SK-N-MC (cell line): Measurements from ENCODE around the gene FNIP2.
"Not testable (repeated sequence)": the region's sequence is repeated elsewhere in the genome, so short reads cannot be mapped to it uniquely, and the experiment has no call there.

Source experiments
- DNase-seq: peaks from one replicate; pipeline ENCODE4 v3.0.0-alpha.2; 2011; ENCODE audit warnings: low read depth, low spot score
- H3K27ac ChIP-seq: fragments of 200-600 bp; sonication (generic); 2 replicates; pipeline ENCODE4 v1.5.1; 2016; ENCODE audit warnings: mixed run types
- H3K36me3 ChIP-seq: fragments of 200-600 bp; sonication (generic); 2 replicates; pipeline ENCODE4 v1.6.1; 2017; ENCODE audit warnings: antibody characterized with exemption, low read length, mixed read lengths; ENCODE audit not compliant: insufficient read depth
- H3K4me3 ChIP-seq: fragments of 200-600 bp; sonication (generic); 2 replicates; pipeline ENCODE4 v1.5.1; 2016
- H3K9ac ChIP-seq: fragments of 200-600 bp; sonication (generic); 2 replicates; pipeline ENCODE4 v1.8.0; 2017; ENCODE audit warnings: mixed run types, mixed read lengths; ENCODE audit not compliant: insufficient read length
- H3K9me3 ChIP-seq: fragments of 200-600 bp; sonication (generic); 2 replicates; pipeline ENCODE4 v1.6.1; 2017; ENCODE audit warnings: low read depth, mild to moderate bottlenecking, antibody characterized with exemption, low read length, moderate library complexity, mixed read lengths
- EZH2 ChIP-seq: fragments of 200-600 bp; sonication (generic); IDR thresholded peaks from one replicate; pipeline ENCODE4 v1.6.1; 2017; ENCODE audit warnings: antibody characterized with exemption
- FOXP2 ChIP-seq: optimal IDR thresholded peaks from 2 replicates; pipeline ENCODE3; 2011; ENCODE audit warnings: mild to moderate bottlenecking, moderate library complexity; ENCODE audit not compliant: insufficient read depth; ENCODE audit errors: extremely low read length, control extremely low read depth
- POLR2AphosphoS5 ChIP-seq: IDR thresholded peaks from 2 replicates; pipeline ENCODE4 v1.6.1; 2012; ENCODE audit warnings: mild to moderate bottlenecking, low read depth, low read length, borderline replicate concordance

Gene FNIP2

DNA sequence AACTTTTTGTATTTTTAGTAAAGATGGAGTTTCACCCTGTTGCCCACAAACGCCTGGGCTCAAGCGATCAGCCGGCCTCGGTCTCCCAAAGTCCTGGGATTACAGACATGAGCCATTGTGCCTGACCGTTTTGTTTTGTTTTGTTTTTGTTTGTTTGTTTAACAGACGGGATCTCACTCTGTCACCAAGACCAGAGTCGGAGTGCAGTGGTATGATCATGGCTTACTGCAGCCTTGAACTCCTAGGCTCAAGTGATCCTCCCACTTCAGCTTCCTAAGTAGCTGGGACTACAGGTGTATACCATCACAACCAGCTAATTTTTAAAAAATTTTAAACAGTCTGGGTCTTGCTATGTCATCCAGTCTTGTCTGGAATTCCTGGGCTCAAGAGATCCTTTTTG lies 53.5 kb downstream of the FNIP2 start:
- Histone ChIP-seq H3K9me3 (no peaks in the 10 kb centered on the region), H3K4me3 (no peak overlapping the region), H3K9ac (no peak overlapping the region), H3K27ac (no peak overlapping the region), H3K36me3 (no peaks in the 10 kb centered on the region)
- no peak for DNase-seq
- no peak for TF ChIP-seq FOXP2
- no peak for TF ChIP-seq EZH2
- TF ChIP-seq POLR2AphosphoS5 = no peak

- H3K9me3 ChIP-seq = no peaks in the 10 kb centered on the region
- no peak overlapping the region for H3K4me3 ChIP-seq
- H3K36me3 ChIP-seq = no peaks in the 10 kb centered on the region
- H3K9ac ChIP-seq = no peak overlapping the region
- TF ChIP-seq POLR2AphosphoS5 (no peak), FOXP2 (no peak), EZH2 (no peak)
- DNase-seq = no peak
- H3K27ac ChIP-seq = no peak overlapping the region
Observed at GRCh38 chr4:158823461-158823873, 54.6 kb downstream of the FNIP2 start.

- DNase-seq = no peak
- H3K36me3 ChIP-seq = no peaks in the 10 kb centered on the region
- H3K27ac ChIP-seq = no peak overlapping the region
Observed at GRCh38 chr4:158824425-158825274, 55.8 kb downstream of the FNIP2 start.

DNA sequence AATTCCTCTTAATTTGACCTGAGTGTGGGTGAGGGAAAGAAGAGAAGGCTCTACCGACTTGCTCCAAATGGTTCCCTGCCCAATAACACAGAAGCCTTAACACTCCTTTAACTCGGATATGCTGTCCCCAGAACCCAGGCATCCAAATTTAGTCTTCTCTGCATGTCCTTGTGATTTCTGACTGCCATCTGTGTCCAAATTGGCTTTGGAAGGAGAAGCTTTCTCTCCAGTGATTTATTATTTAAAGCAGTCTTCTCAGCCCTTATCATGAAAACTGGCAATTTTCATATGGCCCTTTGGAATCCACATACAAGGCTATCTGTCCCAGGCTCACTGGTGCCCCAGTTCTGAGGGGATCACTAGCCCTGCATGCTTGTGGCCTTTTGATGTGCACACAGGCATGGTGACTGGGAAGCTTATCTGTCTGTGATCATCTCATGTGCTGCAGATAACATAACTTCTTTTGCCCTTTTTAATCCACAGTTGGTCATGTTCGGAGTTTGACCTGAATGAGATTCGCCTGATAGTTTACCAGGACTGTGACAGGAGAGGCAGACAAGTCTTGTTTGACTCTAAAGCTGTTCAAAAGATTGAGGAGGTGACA lies 56.7 kb downstream of the FNIP2 start:
- no peak for TF ChIP-seq FOXP2
- TF ChIP-seq EZH2 = no peak
- no peak for TF ChIP-seq POLR2AphosphoS5
- DNase-seq = no peak
- H3K9ac ChIP-seq = no peak overlapping the region
- no peaks in the 10 kb centered on the region for H3K9me3 ChIP-seq
- H3K36me3 ChIP-seq = no peaks in the 10 kb centered on the region
- H3K27ac ChIP-seq = no peak overlapping the region
- H3K4me3 ChIP-seq = no peak overlapping the region

More at GRCh38 chr4:158824425-158825274, 55.8 kb downstream of the FNIP2 start:
- TF ChIP-seq EZH2 (no peak), POLR2AphosphoS5 (no peak), FOXP2 (no peak)
- Histone ChIP-seq H3K9ac (no peak overlapping the region), H3K4me3 (no peak overlapping the region), H3K9me3 (no peaks in the 10 kb centered on the region)

DNA sequence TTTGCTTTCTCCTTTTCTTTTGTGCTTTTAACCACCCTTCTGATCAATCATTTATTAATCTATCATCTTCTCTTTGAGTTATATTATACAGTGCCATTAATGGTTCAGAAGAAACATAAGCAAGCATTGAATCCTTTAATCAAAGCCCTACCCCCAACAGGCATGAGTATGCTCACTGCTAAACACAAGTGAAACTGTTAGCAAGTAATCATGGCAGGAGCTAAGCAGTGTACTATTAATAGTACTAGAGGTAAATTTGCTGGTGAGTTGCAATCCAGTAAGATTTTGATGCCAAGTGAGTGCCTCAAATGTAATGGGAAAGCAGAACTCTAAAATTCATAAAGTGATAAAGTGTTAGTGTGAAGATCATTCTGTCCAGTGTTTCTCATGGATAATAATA lies 57.2 kb downstream of the FNIP2 start:
- Histone ChIP-seq H3K9ac (no peak overlapping the region), H3K27ac (no peak overlapping the region), H3K36me3 (no peaks in the 10 kb centered on the region), H3K9me3 (no peaks in the 10 kb centered on the region), H3K4me3 (no peak overlapping the region)
- TF ChIP-seq EZH2 (no peak), FOXP2 (no peak), POLR2AphosphoS5 (no peak)
- no peak for DNase-seq

- H3K9me3 ChIP-seq = no peaks in the 10 kb centered on the region
- no peak overlapping the region for H3K4me3 ChIP-seq
- H3K27ac ChIP-seq = no peak overlapping the region
- H3K9ac ChIP-seq = no peak overlapping the region
- DNase-seq = no peak
- peaks cover 2% of the 10 kb centered on the region for H3K36me3 ChIP-seq
- TF ChIP-seq POLR2AphosphoS5 = no peak
- no peak for TF ChIP-seq FOXP2
- TF ChIP-seq EZH2 = no peak
Observed at GRCh38 chr4:158826882-158827281, 58.1 kb downstream of the FNIP2 start.

DNA sequence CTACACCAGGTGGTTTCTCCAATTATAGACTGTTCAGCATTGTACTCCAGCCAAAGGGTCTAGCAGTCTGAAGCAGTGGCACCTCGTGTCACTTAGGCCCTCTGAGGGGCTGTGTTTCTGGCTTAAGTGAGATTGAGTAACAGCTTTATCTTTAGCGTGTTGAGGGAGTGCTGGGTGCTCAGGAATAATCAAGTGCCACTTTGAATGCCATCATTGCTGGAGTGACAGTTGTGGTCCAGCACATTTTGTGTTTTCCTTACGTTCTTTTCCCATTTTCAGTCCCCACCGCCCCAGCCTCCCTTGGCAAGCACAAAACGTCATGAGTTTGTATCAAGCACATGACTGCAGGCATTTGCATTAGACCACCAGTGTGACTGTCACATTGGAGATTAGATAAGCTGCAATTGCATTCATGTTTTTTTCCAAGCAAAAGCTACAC lies 58.7 kb downstream of the FNIP2 start:
- TF ChIP-seq POLR2AphosphoS5 (no peak), EZH2 (no peak), FOXP2 (no peak)
- no peak for DNase-seq
- Histone ChIP-seq H3K9ac (no peak overlapping the region), H3K4me3 (no peak overlapping the region), H3K27ac (no peak overlapping the region), H3K36me3 (peaks cover 4% of the 10 kb centered on the region), H3K9me3 (no peaks in the 10 kb centered on the region)

GRCh38 chr4:158828151-158828550 lies 59.3 kb downstream of the FNIP2 start:
- H3K27ac ChIP-seq, H3K9ac ChIP-seq: not testable (repeated sequence)

More at GRCh38 chr4:158828151-158828550, 59.3 kb downstream of the FNIP2 start:
- not testable (repeated sequence) for H3K36me3 ChIP-seq, DNase-seq, H3K4me3 ChIP-seq, H3K9me3 ChIP-seq
